GM19452 (cell line): ENCODE data around the gene CCDC88B.

ENCODE experiments used
- ATAC-seq: cut with Tn5 transposase; IDR thresholded peaks from one replicate; pipeline ENCODE4 v1.9.1; 2021; ENCODE audit not compliant: unreplicated experiment

The CCDC88B gene

GRCh38 chr11:64382047-64382446, 42.0 kb downstream of the CCDC88B start:
- no peak for ATAC-seq

GRCh38 chr11:64382586-64382985, 42.6 kb downstream of the CCDC88B start:
- ATAC-seq: no peak

- ATAC-seq: no peak
Observed at GRCh38 chr11:64383580-64383979, 43.6 kb downstream of the CCDC88B start.

GRCh38 chr11:64384028-64384737, 44.2 kb downstream of the CCDC88B start:
- ATAC-seq: no peak

GRCh38 chr11:64384981-64385944, 45.3 kb downstream of the CCDC88B start:
- no peak for ATAC-seq

GRCh38 chr11:64385945-64386704, 46.1 kb downstream of the CCDC88B start:
- no peak for ATAC-seq

GRCh38 chr11:64387916-64388315, 47.9 kb downstream of the CCDC88B start:
- no peak for ATAC-seq

- ATAC-seq: no peak
Observed at GRCh38 chr11:64388894-64389293, 48.9 kb downstream of the CCDC88B start.

- no peak for ATAC-seq
Observed at GRCh38 chr11:64389851-64390250, 49.8 kb downstream of the CCDC88B start.

GRCh38 chr11:64390558-64390957, 50.6 kb downstream of the CCDC88B start:
- ATAC-seq: no peak

- no peak for ATAC-seq
Observed at GRCh38 chr11:64391839-64392238, 51.8 kb downstream of the CCDC88B start.

GRCh38 chr11:64395545-64396078, 55.6 kb downstream of the CCDC88B start:
- no peak for ATAC-seq

- no peak for ATAC-seq
Observed at GRCh38 chr11:64396079-64396591, 56.1 kb downstream of the CCDC88B start.

- ATAC-seq: no peak
Observed at GRCh38 chr11:64400102-64400501, 60.1 kb downstream of the CCDC88B start.

- no peak for ATAC-seq
Observed at GRCh38 chr11:64400667-64401066, 60.7 kb downstream of the CCDC88B start.

- no peak for ATAC-seq
Observed at GRCh38 chr11:64401775-64402174, 61.8 kb downstream of the CCDC88B start.

- ATAC-seq: no peak
Observed at GRCh38 chr11:64403106-64403505, 63.1 kb downstream of the CCDC88B start.

GRCh38 chr11:64406221-64406946, 66.4 kb downstream of the CCDC88B start:
- ATAC-seq: no peak
